HG03159 (cell line): ENCODE measurements around the gene FXYD6.
"Not testable (repeated sequence)": the region's sequence is repeated elsewhere in the genome, so short reads cannot be mapped to it uniquely, and the experiment has no call there.

Source experiments
- ATAC-seq: cut with Tn5 transposase; IDR thresholded peaks from one replicate; pipeline ENCODE4 v1.9.1; 2021; ENCODE audit warnings: mild to moderate bottlenecking, moderate library complexity; ENCODE audit not compliant: unreplicated experiment

FXYD6 gene

GRCh38 chr11:117871160-117871559, 5.3 kb downstream of the FXYD6 start:
- no peak for ATAC-seq

- no peak for ATAC-seq
Observed at GRCh38 chr11:117870103-117870952, 6.1 kb downstream of the FXYD6 start.

GRCh38 chr11:117869604-117870003, 6.9 kb downstream of the FXYD6 start:
- no peak for ATAC-seq

- no peak for ATAC-seq
Observed at GRCh38 chr11:117868815-117869561, 7.5 kb downstream of the FXYD6 start.

- ATAC-seq, result no peak
Observed at GRCh38 chr11:117868088-117868487, 8.4 kb downstream of the FXYD6 start.

GRCh38 chr11:117866526-117866925, 9.9 kb downstream of the FXYD6 start:
- no peak for ATAC-seq

GRCh38 chr11:117865546-117865945, 10.9 kb downstream of the FXYD6 start:
- ATAC-seq, result not testable (repeated sequence)

- ATAC-seq, result no peak
Observed at GRCh38 chr11:117863383-117863782, 13.1 kb downstream of the FXYD6 start.

- no peak for ATAC-seq
Observed at GRCh38 chr11:117862753-117863152, 13.7 kb downstream of the FXYD6 start.

- no peak for ATAC-seq
Observed at GRCh38 chr11:117862019-117862725, 14.3 kb downstream of the FXYD6 start.

- no peak for ATAC-seq
Observed at GRCh38 chr11:117861151-117862018, 15.1 kb downstream of the FXYD6 start.

GRCh38 chr11:117860139-117860538, 16.3 kb downstream of the FXYD6 start:
- ATAC-seq, result no peak

GRCh38 chr11:117859488-117860112, 16.9 kb downstream of the FXYD6 start:
- no peak for ATAC-seq

GRCh38 chr11:117859061-117859460, 17.4 kb downstream of the FXYD6 start:
- ATAC-seq, result no peak

GRCh38 chr11:117857734-117858414, 18.6 kb downstream of the FXYD6 start:
- ATAC-seq, result no peak

GRCh38 chr11:117855912-117856651, 20.4 kb downstream of the FXYD6 start:
- no peak for ATAC-seq

GRCh38 chr11:117855186-117855845, 21.1 kb downstream of the FXYD6 start:
- ATAC-seq, result no peak

GRCh38 chr11:117852309-117852708, 24.1 kb downstream of the FXYD6 start:
- ATAC-seq, result no peak
